HEK293T (cell line): ENCODE data around the gene VPS9D1.
"Not testable (repeated sequence)": the region's sequence is repeated elsewhere in the genome, so short reads cannot be mapped to it uniquely, and the experiment has no call there.

ENCODE experiments used
- CTCF ChIA-PET: fragments of 350-600 bp; formaldehyde crosslinking; extraction: SDS; loops from one replicate; lab custom pipeline; 2021; ENCODE audit warnings: antibody characterized with exemption, inconsistent platforms; lab: Yijun Ruan, JAX
- POLR2A ChIA-PET: fragments of 350-600 bp; formaldehyde crosslinking; extraction: SDS; loops from one replicate; lab custom pipeline; 2020; ENCODE audit warnings: antibody characterized with exemption, inconsistent platforms; lab: Yijun Ruan, JAX
- DNase-seq: peaks from one replicate; pipeline ENCODE4 v3.0.0; 2012; ENCODE audit warnings: mixed read lengths; ENCODE audit errors: extremely low spot score
- ARNT ChIP-seq: fragments of 450-650 bp; IDR thresholded peaks from 2 replicates; pipeline ENCODE4 v1.6.1; 2017; ENCODE audit warnings: mild to moderate bottlenecking
- BHLHE40 ChIP-seq: fragments of 450-650 bp; IDR thresholded peaks from 2 replicates; pipeline ENCODE4 v1.6.1; 2016; ENCODE audit warnings: mild to moderate bottlenecking, moderate library complexity, borderline replicate concordance
- CTBP1 ChIP-seq: fragments of 450-650 bp; IDR thresholded peaks from 2 replicates; pipeline ENCODE4 v1.6.1; 2016; ENCODE audit warnings: borderline replicate concordance
- ELF4 ChIP-seq: fragments of 450-650 bp; IDR thresholded peaks from 2 replicates; pipeline ENCODE4 v1.6.1; 2017; ENCODE audit warnings: antibody characterized with exemption
- FOXA1 ChIP-seq: fragments of 450-650 bp; IDR thresholded peaks from 2 replicates; pipeline ENCODE4 v1.6.1; 2016; ENCODE audit warnings: mild to moderate bottlenecking
- FOXK2 ChIP-seq: fragments of 450-650 bp; IDR thresholded peaks from 2 replicates; pipeline ENCODE4 v1.6.1; 2016; ENCODE audit warnings: mild to moderate bottlenecking
- FOXM1 ChIP-seq: fragments of 450-650 bp; IDR thresholded peaks from 2 replicates; pipeline ENCODE4 v1.6.1; 2017; ENCODE audit warnings: mild to moderate bottlenecking, borderline replicate concordance
- HDGF ChIP-seq: fragments of 450-650 bp; IDR thresholded peaks from 2 replicates; pipeline ENCODE4 v1.6.1; 2017; ENCODE audit warnings: antibody characterized with exemption, borderline replicate concordance
- L3MBTL2 ChIP-seq: fragments of 450-650 bp; conservative IDR thresholded peaks from 2 replicates; pipeline ENCODE4 v1.6.1; 2016; ENCODE audit warnings: mild to moderate bottlenecking
- LEF1 ChIP-seq: fragments of 450-650 bp; IDR thresholded peaks from 2 replicates; pipeline ENCODE4 v1.6.1; 2017; ENCODE audit warnings: mild to moderate bottlenecking, borderline replicate concordance
- NFRKB ChIP-seq: fragments of 450-650 bp; IDR thresholded peaks from 2 replicates; pipeline ENCODE4 v1.6.1; 2016; ENCODE audit warnings: mild to moderate bottlenecking, moderate library complexity
- PKNOX1 ChIP-seq: fragments of 450-650 bp; IDR thresholded peaks from 2 replicates; pipeline ENCODE4 v1.6.1; 2016
- SP1 ChIP-seq: fragments of 450-650 bp; IDR thresholded peaks from 2 replicates; pipeline ENCODE4 v1.6.1; 2017
- SUZ12 ChIP-seq: fragments of 450-650 bp; IDR thresholded peaks from 2 replicates; pipeline ENCODE4 v1.6.1; 2016; ENCODE audit warnings: mild to moderate bottlenecking
- TARDBP ChIP-seq: fragments of 450-650 bp; IDR thresholded peaks from 2 replicates; pipeline ENCODE4 v1.6.1; 2016
- ZNF384 ChIP-seq: fragments of 450-650 bp; IDR thresholded peaks from 2 replicates; pipeline ENCODE4 v1.6.1; 2016

The VPS9D1 gene

DNA sequence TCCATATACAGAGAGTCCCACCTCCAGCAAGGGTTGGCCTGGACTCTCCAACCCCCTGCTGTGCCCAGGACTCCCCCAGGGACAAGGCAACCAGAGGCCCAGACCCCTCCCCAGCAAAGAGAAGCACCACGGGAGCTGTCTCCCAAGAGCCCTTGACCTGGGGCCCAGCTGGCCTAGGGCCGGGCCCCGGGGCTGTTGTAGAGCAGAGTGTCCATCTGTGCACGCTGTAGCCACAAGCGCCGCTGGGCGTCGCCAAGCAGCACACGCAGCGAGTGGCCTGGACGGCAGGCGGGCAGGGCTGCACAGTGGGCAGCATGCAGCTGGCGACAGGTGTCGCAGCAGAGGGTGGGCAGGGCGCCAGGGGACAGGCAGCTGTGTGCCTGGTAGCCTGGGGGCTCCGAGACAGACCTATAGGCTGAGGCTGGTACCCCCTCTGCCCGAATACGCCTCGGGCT, 23.5 kb downstream of the VPS9D1 start:
- no peak for DNase-seq
- POLR2A ChIA-PET = interaction anchor here (0.8 to 2.8 kb wide), 5 partner anchors 9 to 37 kb away, joined by 3 to 10 read pairs (median 3); partner anchors contain the start of gene CDK10
- no peak for TF ChIP-seq PKNOX1
- TF ChIP-seq SUZ12 = no peak
- TF ChIP-seq L3MBTL2 = no peak
- no peak for TF ChIP-seq SP1
- TF ChIP-seq TARDBP = no peak
- no peak for TF ChIP-seq CTBP1
- no peak for TF ChIP-seq FOXK2
- TF ChIP-seq HDGF = no peak
- TF ChIP-seq ARNT = no peak
- no peak for TF ChIP-seq ZNF384
- TF ChIP-seq LEF1 = no peak
- TF ChIP-seq NFRKB = no peak
- no peak for TF ChIP-seq ELF4
- TF ChIP-seq FOXM1 = no peak
- no peak for TF ChIP-seq BHLHE40
- no peak for TF ChIP-seq FOXA1
- CTCF ChIA-PET = interaction anchor here (0.6 kb wide), 1 partner anchor 17 kb away, joined by 3 read pairs; no protein-coding TSS in a partner anchor

DNA sequence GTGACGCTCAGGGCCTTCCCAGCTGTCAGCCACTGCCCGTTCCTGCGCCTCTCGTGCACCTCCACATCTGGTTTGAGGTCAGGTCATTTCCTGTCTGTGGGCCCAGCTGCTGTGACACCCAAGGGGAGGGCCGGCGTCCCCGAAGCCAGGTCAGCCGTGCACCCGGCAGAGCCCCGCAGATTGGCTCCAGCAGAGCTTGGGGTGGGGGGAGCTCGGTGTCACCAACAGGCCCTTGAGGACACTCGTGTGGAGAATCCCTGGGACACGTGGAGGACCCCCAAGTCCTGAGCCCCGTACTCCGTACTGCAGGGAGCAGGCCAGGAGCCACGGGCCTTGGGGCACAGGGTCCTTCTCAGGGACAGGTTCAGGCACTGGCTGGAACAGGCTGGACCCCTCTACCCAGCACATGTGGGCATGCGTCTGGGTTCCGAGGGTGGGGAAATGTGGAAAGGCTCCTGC, 24.0 kb downstream of the VPS9D1 start:
- POLR2A ChIA-PET = interaction anchor here (0.8 to 2.8 kb wide), 3 partner anchors 9 to 15 kb away, joined by 3 to 10 read pairs (median 3); partner anchors contain the start of gene CDK10
- TF ChIP-seq L3MBTL2 = no peak
- CTCF ChIA-PET = no interaction called here
- DNase-seq = no peak

DNA sequence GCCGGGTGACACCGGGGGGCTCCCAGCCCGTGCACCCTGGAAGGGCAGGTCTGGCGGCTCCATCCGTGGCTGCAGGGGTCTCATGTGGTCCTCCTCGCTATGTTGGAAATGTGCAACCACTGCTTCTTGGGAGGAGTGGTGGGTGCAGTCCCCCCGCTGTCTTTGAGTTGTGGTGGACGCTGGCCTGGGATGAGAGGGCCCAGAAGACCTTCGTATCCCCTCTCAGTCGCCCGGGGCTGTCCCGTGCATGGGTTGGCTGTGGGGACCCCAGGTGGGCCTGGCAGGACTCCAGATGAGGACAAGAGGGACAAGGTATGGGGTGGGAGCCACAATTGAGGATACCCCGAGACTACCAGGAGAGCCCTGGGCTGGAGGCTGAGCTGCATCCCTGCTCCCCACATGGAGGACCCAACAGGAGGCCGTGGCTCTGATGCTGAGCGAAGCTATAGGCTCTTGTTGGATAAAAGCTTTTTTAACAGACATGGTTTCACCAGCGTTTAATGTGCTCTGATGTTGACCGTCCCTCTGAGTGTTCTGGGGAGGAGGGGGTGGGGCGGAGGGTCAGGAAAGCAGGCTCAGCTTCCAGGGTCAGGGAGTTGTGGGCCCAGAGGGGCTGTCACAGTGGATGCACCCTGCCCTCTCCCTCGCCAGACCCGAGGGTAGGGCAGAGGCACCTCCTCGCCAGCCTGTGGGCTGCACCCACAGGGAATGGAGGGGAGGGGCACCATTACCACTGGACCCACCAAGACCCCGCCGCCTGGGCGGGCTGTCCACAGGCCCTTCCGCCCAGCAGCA, 24.6 kb downstream of the VPS9D1 start:
- ChIA-PET POLR2A (interaction anchor here (2.8 kb wide), 1 partner anchor 9 kb away, joined by 10 read pairs; the partner anchor contains the start of gene CDK10), CTCF (interaction anchor here (1.5 kb wide), 1 partner anchor 10 kb away, joined by 4 read pairs; no protein-coding TSS in a partner anchor)
- TF ChIP-seq SP1 (no peak), TARDBP (no peak), PKNOX1 (no peak), FOXK2 (no peak), FOXA1 (no peak)
- DNase-seq = no peak

- TF ChIP-seq L3MBTL2 = no peak
- no peak for TF ChIP-seq ELF4
- TF ChIP-seq SP1 = no peak
- TF ChIP-seq FOXM1 = no peak
- TF ChIP-seq ARNT = no peak
- no peak for TF ChIP-seq LEF1
- no peak for TF ChIP-seq ZNF384
- no peak for TF ChIP-seq FOXA1
- TF ChIP-seq TARDBP = no peak
- TF ChIP-seq HDGF = no peak
- no peak for TF ChIP-seq CTBP1
- TF ChIP-seq SUZ12 = no peak
- no peak for TF ChIP-seq NFRKB
- TF ChIP-seq BHLHE40 = no peak
- CTCF ChIA-PET = interaction anchor here (1.5 kb wide), 1 partner anchor 11 kb away, joined by 4 read pairs; no protein-coding TSS in a partner anchor
- POLR2A ChIA-PET = interaction anchor here (2.0 to 2.8 kb wide), 2 partner anchors 9 to 12 kb away, joined by 5 to 10 read pairs; partner anchors contain the start of gene CDK10
- DNase-seq = no peak
Observed at GRCh38 chr16:89695086-89695874, 25.4 kb downstream of the VPS9D1 start.

DNA sequence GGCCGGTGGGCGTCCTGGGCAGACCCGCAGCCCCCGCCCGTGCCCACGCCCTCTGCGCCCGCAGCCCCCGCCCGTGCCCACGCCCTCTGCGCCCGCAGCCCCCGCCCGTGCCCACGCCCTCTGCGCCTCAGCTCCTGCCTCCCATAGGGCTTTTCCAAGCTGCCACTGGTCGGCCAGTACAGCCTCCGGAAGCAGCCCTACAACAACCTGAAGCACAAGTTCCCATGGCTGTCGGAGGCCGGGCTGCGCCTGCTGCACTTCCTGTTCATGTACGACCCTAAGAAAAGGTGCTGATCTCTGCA, 26.0 kb downstream of the VPS9D1 start:
- POLR2A ChIA-PET = interaction anchor here (2.0 to 2.8 kb wide), 2 partner anchors 8 to 13 kb away, joined by 5 to 10 read pairs; partner anchors contain the start of gene CDK10
- not testable (repeated sequence) for DNase-seq
- CTCF ChIA-PET = interaction anchor here (1.5 kb wide), 1 partner anchor 11 kb away, joined by 4 read pairs; no protein-coding TSS in a partner anchor

GRCh38 chr16:89693931-89694783, 26.5 kb downstream of the VPS9D1 start:
- TF ChIP-seq L3MBTL2 = no peak
- TF ChIP-seq NFRKB = no peak
- TF ChIP-seq SP1 = no peak
- TF ChIP-seq ZNF384 = no peak
- no peak for TF ChIP-seq FOXK2
- TF ChIP-seq HDGF = no peak
- TF ChIP-seq FOXA1 = no peak
- no peak for TF ChIP-seq ARNT
- TF ChIP-seq LEF1 = no peak
- TF ChIP-seq SUZ12 = no peak
- no peak for TF ChIP-seq CTBP1
- TF ChIP-seq FOXM1 = no peak
- TF ChIP-seq ELF4 = no peak
- no peak for TF ChIP-seq BHLHE40
- no peak for TF ChIP-seq PKNOX1
- no peak for TF ChIP-seq TARDBP
- ChIA-PET POLR2A (interaction anchor here (0.8 to 2.8 kb wide), 3 partner anchors 7 to 26 kb away, joined by 4 to 10 read pairs (median 5); partner anchors contain the start of genes CDK10 and VPS9D1), CTCF (interaction anchor here (1.5 kb wide), 1 partner anchor 12 kb away, joined by 4 read pairs; no protein-coding TSS in a partner anchor)
- no peak for DNase-seq
